NCI-H128 (cell line): Measurements from ENCODE around the gene IL27RA.
A peak's percentile ranks its signal among the peaks of the same experiment; 100 is the strongest.

Source experiments
- DNase-seq: peaks from one replicate; lab custom pipeline; 2025; ENCODE audit not compliant: unreplicated experiment; lab: John Stamatoyannopoulos, UW

The IL27RA gene

DNA sequence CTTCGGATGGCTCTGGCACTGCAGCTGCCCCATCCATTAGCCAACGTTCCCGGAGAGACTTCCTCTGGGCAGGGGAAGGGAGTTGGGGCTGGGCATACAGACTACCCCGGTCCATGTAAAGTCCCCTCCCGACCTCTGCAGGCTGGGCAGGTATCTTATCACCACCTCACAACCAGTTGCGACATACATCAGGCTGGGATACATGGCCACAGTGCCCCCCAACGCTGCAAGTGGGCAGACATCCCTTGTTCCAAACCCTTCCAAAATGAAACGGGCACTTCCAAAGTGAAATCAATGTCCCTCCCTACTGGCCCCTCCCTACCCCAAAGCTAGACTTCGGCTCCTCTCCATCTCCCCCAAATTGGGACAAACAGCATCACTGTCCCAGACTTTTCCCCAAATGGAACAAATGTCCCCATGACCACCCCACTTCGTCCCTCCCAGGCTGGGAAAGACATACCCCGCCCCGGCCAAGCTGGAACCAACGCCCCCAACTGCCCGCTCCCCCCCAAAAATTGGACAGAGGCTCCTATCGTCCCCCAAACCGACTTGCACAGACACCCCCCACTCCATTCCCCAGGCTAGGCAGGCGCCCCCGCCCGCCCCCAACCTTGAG is 25.3 kb downstream of the IL27RA start:
- DNase-seq = no peak

DNA sequence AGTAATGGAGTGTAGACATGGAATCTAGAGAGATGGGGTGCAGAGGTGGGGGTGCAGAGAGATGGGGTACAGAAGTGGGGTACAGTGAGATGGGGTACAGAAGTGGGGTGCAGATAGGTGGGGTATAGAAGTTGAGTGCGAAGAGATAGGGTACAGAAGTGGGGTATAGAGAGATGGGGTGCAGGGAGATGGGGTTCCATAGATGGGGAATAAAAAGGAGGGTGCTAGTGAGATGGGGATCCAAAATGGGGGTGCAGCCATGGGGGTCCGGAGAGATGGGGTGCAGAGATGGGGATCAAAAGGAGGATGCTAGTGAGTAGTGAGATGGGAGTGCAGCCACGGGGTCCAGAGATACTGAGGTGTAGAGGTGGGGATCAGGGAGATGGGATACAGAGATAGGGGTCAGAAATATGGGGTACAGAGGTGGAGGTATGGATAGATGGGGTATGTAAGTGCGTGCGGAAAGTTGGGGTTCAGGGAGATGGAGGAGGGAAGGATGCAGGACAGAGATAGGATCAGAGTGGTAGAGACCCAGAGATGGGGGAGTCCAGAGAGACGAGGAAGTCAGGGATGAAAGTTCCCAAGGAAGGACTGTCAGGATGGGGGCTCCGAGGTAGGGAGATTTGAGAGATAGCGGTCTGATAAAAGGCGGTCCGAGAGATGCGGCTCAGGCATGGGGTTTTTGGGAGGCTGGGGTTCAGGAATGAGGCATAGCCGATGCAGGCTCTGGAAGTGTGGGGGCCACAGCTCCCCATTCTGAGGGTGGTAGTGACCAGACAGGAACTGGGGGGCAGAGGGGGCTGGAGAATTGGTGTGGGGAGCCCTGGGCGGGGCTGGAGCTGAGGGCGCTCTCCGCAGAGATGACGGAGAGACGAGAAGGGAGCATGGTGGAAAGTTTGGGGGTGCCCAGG is 26.9 kb downstream of the IL27RA start:
- DNase-seq = no peak

DNA sequence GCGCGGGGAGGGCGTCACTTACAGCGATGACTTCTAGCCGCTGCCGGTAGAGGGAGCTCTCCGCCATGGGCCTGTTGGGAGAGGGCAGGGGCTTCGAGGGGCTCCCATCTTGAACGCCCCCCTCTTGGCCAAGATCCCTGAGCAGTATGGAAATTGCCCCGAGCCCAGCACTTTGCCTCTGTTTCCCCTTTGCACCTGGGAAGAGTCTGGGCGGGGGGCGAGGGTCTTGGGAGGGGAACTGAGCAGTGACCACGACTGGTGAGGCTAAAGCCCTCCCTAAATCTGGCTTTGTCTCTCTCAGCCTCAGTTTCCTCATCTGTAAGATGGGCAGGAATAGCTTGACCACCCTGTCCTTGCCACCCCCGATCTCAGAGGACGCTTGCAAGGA is 27.5 kb downstream of the IL27RA start:
- no peak for DNase-seq

DNA sequence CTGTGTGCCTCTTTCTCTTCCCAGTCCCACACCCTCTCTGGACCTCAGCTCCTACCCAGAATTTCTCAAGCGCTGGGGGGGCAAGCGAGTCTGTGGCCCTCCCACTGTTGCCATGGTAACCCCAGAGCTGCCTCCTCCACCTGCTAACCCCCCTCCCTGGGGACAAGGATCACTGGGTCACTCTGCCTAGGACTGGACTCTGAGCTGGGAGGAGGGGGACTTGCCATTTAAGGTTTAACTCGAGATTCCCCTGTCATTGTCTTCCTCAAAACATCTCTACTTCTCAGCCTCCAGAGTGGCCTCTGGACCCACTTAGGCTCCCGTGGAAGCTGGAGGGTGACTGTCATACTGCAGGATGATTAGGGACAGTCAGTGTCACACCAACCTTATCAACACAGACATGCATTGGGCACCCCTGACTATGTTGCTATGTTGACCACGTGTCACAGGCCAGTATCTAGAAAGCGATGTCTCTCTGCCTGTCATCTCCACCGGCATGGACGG is 28.1 kb downstream of the IL27RA start:
- no peak for DNase-seq

DNA sequence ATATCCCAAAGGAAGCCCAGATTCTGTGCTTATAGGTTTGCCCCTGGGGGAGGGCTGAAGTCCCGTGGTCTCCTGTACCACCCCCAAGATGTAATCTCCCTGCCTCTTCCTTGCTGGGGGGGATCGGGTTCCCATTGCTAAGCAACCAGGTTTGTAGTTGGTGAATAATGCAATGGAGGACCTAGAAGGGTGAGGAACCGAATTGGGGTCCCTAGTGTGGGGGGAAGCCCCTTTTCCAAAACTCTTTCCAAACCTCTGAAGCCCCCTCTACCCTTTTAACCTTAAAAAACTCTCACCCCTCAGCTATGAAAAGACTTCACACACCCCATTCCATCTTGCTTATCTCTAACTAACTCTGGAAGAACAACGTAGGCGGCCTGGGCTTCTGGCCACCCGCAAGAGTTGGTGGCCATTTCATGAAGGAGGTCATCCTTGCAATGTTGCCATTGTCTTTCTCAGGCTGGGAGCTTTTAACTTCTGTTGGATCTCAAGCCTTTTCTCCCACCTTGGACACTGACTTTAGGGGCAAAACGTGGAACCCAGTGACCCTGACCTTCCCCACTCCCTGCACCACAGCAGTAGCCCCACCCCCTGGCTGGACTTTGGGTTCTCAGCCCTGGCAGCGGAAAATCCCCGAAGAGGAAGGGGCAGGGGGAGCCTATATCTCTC is 29.7 kb downstream of the IL27RA start:
- DNase-seq = no peak

DNA sequence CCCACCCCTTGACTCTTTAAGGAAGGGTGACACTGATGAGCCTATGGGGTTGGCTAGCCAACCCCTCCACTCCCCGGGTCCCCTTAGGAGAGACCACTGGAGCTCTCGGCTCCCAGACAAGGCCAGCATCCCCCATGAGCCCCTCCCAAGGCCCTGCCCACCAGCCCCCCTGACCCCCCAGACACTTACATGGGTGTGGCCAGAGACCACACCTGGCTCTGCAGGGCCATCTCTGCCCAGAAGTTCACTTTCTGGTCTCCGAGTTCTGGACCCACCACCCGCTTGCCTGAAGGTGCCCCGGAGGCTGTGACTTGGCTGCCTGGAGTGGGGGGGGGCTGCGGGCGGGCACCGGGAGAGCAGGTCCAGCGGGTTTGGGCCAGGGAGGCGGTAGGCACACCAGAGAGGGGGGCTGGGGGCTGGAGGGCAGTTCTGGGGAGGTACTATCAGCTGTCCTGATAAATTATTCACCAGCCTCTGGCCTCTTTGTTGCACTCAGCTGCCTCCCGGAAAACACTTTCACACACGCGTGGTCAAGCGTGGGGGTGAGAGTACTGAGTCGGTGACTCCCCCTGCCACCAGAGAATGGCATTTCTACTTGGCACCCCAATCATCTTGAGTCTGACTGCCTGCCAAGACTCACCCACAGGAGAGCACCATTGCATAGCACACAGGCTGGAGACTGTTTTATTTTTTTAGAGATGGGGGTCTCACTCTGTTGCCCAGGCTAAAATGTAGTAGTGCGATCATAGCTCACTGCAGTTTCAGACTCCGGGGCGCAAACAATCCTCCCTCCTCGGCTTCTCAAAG is 30.4 kb downstream of the IL27RA start, which contains the start of gene PALM3:
PALM3 (minus strand) TSS at position 326 of the 807 bp plus-strand sequence; CDS start at position 230, 96 bp downstream.
- no peak for DNase-seq

DNA sequence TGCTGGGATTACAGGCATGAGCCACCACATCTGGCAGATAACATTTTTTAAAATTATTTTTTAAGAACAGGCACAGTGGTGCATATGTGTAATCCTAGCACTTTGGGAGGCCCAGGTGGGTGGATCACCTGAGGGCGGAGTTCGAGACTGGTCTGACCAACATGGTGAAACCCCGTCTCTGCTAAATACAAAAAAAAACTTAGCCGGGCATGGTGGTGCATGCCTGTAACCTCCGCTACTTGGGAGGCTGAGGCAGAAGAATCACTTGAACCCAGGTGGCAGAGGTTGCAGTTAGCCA is 30.9 kb downstream of the IL27RA start:
- no peak for DNase-seq

DNA sequence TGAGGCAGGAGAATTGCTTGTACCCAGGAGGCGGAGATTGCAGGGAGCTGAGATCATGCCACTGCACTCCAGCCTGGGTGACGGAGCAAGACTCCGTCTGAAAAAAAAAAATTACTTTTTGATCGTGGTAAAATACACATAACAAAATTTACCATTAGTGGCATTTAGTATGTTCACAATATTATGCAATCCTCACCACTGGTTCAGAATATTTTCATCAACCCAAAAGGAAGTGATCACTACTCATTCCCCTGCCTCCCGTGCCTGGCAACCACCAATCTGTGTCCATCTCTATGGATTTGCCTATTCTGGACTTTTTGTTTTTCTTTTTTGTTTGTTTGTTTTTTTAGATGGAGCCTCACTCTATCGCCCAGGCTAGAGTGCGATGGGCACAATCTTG is 31.5 kb downstream of the IL27RA start:
- no peak for DNase-seq

DNA sequence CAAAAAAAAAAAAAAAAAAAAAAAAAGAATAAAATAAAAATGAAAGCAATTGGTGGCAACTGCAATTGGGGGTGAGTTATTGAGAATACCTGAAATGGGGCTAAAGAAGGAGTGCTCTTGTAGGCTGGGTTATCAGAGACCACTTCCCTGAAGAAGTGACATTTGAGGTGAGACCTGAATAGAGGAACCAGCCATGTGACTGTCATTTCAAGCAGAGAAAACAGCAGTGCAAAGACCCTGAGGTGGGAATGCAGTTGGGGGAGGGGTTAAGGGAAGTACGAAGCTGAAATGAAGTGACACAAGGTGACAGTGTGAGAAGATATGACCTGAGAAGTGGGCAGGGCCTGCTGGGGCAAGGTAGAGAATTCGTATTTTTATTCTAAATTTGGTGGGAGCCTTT is 34.6 kb downstream of the IL27RA start:
- DNase-seq = no peak

DNA sequence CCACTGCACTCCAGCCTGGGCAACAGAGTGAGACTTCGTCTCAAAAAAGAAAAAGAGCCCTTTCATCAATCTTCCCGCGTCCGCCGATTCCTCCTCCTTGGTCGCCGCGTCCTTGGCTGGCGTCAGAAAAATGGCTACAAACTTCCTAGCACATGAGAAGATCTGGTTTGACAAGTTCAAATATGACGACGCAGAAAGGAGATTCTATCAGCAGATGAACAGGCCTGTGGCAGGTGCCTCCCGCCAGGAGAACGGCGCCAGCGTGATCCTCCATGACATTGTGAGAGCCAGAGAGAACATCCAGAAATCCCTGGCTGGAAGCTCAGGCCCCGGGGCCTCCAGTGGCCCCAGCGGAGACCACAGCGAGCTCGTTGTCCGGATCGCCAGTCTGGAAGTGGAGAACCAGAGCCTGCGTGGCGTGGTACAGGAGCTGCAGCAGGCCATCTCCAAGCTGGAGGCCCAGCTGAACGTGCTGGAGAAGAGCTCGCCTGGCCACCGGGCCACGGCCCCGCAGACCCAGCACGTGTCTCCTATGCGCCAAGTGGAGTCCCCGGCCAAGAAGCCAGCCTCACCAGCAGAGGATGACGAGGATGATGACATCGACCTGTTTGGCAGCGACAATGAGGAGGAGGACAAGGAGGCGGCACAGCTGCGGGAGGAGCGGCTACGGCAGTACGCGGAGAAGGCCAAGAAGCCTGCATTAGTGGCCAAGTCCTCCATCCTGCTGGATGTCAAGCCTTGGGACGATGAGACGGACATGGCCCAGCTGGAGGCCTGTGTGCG is 38.9 kb downstream of the IL27RA start:
- DNase-seq = no peak

DNA sequence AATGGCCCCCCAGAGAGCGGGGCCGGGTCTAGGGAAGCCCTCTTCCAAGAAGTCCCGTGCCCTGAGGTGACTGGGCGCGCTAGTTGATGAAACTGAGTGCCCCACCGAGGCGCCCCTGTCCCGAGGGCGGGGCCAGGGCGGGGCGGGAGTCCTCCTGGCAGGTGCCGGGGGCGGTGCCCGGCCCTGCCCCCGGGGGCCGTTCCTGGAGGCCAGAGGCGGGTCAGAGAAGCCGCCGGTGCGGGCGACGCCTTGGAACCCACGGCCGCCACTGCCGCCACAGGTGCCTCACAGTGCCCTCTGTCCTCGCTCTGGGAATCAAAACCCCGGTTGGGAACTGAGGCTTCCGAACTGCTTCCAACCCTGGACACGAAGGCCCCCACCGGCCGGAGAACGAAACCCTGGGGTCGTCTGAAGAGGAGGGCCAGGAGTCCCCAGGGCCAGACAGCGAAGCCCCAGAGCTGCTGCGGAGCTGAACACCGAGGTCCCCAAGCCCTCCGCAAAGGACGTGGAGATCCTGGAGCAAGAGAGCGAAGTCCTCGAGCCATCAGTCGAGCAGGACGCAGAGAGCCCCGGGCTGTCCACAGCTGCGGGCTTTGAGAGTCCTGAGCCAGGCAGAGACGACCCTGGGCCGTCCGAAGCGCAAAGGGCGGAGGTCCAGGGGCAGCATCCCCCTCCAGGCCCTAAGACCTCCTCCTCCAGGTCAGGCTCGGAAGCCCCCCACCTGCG is 41.1 kb downstream of the IL27RA start, which contains the start of gene MISP3:
MISP3 (plus strand) TSS at position 252 of the 726 bp plus-strand sequence. CDS start 524 bp downstream, outside the sequence.
- no peak for DNase-seq

DNA sequence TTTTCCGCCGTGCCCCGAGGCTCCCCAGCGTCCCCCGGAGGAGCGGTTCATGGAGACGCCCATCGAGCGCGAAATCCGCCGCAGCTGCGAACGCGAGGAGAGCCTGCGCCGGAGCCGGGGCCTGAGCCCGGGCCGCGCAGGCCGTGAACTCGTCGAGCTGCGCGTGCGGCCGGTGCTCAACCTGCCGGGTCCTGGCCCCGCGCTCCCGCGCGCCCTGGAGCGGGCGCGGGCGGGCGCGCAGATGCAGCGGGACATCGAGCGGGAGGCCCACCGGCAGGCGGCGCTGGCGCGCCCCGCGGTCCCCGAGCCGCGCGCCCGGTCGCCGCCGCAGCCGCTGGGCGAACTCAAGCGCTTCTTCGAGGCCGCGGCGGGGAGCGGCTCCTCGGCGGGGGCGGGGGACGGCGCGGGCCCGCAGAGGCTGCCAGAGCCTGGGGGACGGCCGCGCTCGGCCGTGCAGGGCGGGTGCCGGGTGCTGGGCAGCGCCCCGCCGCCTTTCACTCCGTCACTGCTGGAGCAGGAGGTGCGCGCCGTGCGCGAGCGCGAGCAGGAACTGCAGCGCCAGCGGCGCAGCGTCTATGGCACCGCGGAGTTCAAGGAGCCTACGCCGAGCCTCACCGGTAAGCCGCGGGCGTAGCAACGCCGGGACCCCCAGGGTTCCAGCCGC is 41.8 kb downstream of the IL27RA start:
- no peak for DNase-seq

DNA sequence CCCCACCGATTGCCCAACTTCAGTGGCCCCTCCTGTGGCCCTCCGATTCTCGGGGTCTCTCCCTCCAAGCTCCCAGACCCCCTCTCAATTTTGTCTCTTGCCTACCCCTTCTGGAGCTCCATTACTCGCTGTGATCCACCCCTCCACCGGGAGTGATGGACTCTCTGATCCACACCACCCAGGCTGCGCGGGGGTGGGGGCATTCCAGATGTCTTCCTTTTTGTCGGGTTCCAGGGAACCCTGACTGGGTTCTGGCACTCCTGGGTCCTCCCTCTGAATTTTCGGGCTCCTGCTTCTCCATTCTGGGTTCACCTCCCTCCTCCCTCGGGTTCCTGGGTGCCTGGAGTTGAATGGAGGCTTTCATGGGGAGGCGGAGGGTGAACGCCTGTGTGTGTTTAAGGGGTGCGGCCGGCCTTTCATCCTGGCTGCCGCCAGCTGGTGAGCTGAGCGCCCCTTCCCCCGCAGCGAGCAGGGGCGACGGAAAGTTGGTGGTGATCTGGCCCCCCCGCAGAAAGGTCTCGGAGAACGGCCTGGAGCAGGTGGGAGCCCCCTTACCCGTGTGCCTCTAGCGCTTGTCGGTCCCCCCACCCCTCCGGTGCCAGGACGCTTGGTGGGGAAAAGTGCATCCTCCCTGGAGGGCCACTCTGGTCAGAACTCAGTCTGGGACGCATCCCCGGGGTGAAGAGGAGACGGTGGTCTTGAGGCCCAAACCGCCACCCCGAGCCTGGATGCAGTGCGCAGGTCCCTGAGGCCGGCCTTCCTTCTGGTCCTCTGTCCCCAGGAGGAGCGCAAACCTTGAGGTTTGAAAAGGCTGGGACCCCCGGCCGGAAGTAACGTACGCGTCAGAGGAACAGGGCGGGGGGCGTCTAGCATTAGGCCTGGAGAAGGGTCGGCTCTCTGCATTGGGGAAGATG is 42.6 kb downstream of the IL27RA start:
- no peak for DNase-seq

DNA sequence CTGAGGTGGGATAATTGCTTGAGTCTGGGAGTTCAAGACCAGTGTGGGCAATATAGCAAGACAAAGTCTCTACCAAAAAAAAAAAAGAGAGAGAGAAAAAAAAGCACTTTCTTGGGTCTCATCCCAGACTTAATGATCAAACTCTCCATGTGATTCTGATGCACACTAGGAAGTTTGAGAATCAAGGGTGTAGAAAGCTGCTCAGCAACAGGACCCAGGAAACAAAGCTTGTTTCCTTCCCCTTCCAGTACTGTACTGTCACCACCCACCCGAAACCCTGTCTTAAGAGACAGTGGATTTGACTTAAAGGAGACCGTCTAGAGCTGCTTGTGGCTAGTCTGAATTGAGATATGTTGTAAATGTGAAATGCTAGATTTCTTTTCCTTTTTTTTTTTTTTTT is 46.8 kb downstream of the IL27RA start:
- no peak for DNase-seq

DNA sequence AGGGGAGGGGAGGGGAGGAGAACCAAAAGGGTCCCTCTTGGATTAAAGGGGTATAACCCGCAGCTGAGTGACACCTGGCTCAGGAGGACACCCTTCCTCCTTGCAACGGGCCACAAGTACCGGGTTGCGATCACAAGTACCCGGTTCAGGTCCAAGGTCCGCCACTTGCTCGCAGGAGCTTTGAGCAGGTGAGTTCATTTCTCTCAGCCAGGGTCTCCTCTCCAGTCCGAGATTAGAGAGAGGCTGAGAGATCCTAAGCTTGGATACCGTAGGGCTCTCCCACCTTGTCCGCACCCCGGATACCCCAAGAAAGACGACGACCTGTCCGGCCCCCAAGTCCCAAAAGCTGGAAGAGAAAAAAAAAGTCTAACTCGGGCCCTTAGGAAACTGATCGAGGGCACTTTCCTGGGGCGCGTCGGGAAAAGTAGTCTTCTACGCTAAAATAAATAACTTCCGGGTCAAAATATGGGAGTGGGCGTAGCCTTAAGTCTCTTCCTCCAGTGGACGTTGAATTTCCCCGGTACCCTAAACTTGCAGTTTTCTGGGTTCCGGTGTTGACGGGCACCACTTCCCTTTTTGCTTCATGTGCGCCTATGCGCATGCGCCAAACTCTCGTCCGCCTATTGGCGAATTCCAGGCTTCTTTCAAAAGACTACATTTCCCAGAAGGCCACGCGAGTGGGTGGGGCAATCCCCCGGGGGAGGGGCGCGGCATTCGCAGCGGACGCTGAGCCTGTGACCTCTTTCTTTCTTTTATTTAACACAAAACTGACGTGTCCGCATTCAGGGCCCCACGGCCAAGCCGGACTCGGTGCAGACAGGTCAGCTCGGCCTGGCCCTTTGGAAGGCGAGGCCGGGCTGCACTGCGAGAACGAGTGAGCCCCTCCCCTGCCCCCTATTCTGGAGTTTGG is 49.6 kb downstream of the IL27RA start:
- peak; percentile 96 for DNase-seq

DNA sequence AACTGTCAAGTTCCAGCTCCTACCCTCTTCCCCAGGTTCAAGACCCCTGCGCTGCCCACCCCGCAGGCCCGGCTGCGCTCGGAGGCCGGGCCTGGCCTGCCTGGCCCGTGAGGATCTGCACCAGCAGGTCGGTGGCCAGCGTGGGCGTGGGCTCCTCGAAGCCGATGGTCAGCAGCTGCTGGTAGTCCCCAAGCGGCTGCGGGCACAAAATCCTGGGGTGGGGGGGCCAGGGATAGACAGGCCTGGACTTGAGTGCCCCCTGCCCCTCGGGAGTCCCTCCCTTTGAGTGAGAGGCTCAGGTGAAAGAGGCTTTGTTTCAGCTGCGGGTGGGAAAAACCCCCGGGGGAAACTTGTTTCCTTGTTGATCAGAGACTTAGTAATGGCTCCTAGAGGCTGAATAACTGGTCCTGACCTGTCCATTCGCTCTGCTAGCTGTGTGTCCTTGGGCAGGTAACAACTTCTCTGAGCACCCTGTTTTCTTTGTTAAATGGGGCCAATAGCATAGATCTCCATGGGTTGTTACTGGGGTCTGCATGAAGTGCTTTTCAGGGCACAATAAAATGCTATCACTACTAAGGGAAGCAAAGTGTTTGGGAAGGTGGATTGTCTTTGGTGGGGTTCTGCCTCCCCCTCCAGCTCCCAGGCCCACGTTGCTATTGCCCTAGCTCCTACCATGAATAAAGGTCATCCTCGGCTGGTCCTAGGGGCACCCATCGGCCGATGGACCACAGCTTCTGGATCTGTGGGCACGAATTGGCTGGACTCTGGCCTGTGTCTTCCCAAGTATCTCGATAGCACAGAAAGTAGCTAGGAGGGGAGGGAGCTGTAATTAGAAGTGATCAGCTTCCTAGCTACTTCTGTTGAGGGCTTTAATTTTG is 50.5 kb downstream of the IL27RA start:
- DNase-seq = no peak
